ENCODE measurements around the gene SYNJ2.
A peak's percentile ranks its signal among the peaks of the same experiment; 100 is the strongest.

Gene SYNJ2

DNA sequence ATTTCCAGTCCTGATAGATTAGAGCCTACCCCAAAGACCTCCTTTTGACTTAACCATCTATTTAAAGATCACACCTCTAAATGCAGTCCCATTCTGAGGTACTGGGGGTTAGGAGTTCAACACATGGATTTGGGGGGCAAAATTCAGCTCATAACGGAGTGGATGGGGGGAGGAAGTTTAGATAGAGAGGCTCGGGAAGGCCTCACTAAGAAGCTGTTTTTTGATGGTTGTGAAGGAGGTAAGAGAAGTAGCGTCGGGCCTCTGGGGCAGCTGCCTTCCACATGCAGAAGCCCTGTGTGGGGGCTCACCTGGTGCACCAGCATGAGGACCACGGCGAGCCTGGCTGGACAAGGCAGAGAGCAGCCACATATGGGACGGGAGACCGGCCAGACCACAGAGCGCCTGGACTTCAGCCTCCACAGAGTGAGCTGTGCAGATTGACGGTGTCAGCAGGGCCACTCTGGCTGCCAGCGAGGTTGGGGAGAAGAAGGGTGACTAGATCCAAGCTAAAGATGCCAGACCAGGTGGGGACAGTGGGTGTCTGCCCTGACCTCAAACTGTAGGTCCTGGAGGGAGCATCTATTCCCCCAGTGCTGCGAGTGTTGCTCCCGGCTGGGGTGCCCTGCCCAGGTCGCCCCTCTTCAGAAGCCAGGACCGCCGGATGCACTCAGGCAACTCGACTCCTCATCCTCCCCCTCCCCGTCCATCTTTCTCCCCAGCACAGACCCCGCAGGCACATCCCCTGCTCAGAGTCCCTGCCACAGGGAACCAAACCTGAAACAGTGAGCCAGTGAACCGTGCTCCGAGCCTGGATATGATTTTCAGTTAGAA is 5.1 kb upstream of the SYNJ2 start:
- TF ChIP-seq, protein P1, sequence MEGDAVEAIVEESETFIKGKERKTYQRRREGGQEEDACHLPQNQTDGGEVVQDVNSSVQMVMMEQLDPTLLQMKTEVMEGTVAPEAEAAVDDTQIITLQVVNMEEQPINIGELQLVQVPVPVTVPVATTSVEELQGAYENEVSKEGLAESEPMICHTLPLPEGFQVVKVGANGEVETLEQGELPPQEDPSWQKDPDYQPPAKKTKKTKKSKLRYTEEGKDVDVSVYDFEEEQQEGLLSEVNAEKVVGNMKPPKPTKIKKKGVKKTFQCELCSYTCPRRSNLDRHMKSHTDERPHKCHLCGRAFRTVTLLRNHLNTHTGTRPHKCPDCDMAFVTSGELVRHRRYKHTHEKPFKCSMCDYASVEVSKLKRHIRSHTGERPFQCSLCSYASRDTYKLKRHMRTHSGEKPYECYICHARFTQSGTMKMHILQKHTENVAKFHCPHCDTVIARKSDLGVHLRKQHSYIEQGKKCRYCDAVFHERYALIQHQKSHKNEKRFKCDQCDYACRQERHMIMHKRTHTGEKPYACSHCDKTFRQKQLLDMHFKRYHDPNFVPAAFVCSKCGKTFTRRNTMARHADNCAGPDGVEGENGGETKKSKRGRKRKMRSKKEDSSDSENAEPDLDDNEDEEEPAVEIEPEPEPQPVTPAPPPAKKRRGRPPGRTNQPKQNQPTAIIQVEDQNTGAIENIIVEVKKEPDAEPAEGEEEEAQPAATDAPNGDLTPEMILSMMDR (IDR thresholded peaks at IDR 0.05; ENCODE audit: insufficient read depth, low read depth, low read length, missing control alignments), result no peak
- no peak overlapping the region for H3K4me3 ChIP-seq (ENCODE audit: low read length)
- no peak for DNase-seq (ENCODE audit: low read depth)

DNA sequence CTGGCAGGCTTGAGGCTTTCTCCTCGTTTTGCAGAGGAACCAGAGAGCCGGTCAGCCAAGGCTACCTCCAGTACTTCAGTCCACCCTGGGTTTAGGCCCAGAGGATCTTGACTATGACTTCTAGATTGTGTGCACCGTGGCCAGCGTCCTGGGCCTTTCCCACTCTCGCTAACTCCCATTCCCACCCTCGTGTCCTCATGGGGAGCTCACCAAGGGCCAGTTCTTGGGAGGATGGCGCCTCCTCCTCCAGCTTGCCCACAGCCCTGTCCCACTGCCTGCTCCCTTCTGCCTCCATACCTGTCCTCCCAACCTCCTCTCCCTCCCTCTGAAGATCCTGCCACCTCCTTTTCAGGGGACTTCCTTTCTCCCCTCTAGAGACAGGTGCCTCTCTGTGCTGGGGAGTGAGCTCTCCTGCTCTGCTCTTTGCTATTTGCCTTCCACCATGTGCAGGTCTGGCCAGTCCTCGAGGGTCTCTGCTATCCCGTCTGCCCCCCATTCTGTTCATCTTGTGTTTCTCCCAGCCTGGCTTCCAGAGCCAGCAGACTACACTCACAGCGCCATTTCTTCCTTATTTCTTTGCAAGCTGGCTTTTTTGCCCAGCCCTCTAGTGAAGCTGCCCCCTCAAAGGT is 4.4 kb upstream of the SYNJ2 start:
- no peak overlapping the region for H3K4me3 ChIP-seq (ENCODE audit: low read length)
- TF ChIP-seq, protein P1 (IDR thresholded peaks at IDR 0.05; ENCODE audit: insufficient read depth, low read depth, low read length, missing control alignments), result no peak
- DNase-seq (ENCODE audit: low read depth), result no peak

DNA sequence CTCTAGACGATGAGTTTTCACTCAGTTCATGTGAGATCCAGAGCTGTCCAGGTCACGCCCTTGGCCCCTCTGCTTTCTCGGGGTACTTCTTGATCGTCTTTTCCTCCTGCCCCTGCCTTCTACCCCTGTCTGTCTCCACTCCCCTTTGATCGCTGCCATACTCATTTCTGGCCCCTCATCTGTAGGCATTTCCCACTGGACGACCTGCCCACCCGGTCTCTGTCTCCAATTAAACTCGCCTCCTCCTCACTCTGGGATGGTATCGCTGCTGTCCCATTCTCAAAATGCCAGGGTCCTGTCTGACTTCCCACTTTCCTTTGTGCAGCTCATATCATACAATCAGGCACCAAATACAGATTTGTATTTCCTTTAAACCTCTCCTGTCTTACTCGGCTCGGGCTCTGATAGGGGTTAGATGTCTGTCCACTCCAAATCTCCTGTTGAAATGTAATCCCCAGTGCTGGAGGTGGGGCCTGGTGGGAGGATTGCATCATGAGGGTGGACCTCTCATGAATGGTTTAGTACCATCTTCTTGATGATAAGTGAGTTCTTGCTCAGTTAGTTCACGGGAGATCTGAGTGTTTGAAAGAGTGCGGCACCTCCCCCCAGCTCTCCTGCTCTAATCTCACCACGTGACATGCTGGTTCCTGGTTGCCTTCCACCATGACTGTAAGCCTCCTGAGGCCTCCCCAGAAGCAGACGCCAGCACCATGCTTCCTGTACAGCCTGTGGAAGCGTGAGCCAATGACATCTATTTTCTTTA is 3.5 kb upstream of the SYNJ2 start:
- DNase-seq (ENCODE audit: low read depth), result no peak
- H3K4me3 ChIP-seq (ENCODE audit: low read length), result no peak overlapping the region
- TF ChIP-seq, protein P1 (IDR thresholded peaks at IDR 0.05; ENCODE audit: insufficient read depth, low read depth, low read length, missing control alignments), result no peak

DNA sequence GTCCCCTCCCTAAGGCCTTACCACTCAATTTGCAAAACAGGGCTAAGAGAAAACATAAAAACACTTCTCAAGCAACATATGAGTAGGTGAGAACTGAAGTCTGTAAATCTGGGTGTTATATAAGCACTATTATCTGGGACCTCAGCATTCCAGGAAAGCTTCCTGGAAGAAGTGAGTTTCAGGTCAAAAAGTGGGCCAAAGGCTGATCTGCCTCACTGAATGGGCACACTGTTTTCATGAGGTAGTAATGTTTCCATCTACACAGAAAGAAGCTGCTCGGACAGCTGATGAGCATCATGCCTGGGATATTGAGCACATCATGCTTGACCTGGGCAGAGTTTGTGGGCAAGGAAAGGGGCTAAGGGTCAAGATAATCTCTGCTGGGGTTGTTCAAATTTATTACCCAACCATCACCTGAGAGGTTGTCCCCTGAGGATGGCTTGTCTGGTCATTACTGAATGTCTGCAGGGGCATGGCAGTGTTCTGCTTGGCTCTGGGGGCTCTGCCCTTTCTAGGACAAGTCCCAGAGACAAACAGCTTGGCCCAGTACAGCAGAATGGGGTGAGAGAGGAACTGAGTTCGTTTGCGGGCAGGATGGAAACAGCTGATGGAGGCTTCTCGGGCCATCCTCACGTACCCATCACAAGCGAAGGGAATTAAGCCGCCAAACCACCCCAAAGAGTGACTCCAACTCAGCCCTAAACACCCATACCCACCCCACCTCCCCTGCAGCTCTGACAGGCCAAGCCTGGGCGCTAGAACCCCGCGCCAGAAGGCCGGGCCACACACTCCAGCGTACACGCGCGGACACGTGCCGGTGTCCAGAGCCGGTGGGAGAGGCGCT is 1.2 kb upstream of the SYNJ2 start:
- H3K4me3 ChIP-seq (ENCODE audit: low read length), result peak overlapping the region; percentile 59
- no peak for DNase-seq (ENCODE audit: low read depth)
- TF ChIP-seq, protein P1 (IDR thresholded peaks at IDR 0.05; ENCODE audit: insufficient read depth, low read depth, low read length, missing control alignments), result no peak

DNA sequence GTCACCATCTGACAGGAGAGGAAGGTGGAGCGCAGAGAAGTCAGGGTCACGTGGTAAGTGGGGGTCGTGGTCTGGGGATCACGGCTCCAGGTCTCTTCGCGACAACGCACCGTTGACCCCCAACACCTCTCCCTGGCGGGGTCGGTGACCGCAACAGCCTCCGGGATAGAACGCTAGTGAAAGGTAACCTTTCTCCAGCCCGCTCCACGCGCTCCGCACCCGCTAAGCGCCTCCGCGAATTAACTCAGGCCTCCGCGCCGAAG is 600 bp upstream of the SYNJ2 start:
- peak overlapping the region; percentile 59 for H3K4me3 ChIP-seq (ENCODE audit: low read length)
- no peak for DNase-seq (ENCODE audit: low read depth)
- TF ChIP-seq, protein P1 (IDR thresholded peaks at IDR 0.05; ENCODE audit: insufficient read depth, low read depth, low read length, missing control alignments), result no peak

DNA sequence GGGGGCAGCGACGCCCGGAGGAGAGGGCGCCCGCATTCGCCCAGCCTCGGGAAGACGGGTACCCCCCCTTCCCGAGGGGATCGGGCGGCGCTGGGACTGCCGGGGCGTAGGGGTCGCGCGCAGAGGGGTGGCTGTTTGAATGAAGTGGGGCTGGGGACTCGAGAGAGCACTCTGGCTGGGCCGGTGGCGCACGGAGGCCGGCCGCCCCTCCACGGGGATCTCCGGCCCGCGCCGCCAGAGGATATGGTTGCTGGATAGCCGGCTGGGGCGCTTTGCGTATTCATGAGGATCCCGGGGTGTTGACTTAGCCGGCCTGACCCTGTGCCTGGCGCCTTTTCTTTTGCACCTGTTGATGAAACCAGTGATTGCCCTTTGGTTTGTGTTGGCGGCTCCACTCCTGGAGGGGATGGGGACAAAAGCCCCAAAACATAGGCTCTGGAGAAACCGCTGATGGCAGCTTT is 469 bp downstream of the SYNJ2 start:
- peak; percentile 45 for DNase-seq (ENCODE audit: low read depth)
- TF ChIP-seq, protein P1 (IDR thresholded peaks at IDR 0.05; ENCODE audit: insufficient read depth, low read depth, low read length, missing control alignments), result no peak
- peak overlapping the region; percentile 59 for H3K4me3 ChIP-seq (ENCODE audit: low read length)
